Stimulated activated CD4-positive, alpha-beta T cell treated with anti-CD3 and anti-CD28 coated beads, TNF-alpha, amount 100 ng/mL, for 4 hours (primary cell): ENCODE data around the gene PIRT.

Experiments used
- DNase-seq, 3 experiments: peaks; one replicate each; pipeline ENCODE4 v3.0.0-alpha.2; 2020; ENCODE audit warnings: low read depth in 3 of 3

PIRT gene

DNA sequence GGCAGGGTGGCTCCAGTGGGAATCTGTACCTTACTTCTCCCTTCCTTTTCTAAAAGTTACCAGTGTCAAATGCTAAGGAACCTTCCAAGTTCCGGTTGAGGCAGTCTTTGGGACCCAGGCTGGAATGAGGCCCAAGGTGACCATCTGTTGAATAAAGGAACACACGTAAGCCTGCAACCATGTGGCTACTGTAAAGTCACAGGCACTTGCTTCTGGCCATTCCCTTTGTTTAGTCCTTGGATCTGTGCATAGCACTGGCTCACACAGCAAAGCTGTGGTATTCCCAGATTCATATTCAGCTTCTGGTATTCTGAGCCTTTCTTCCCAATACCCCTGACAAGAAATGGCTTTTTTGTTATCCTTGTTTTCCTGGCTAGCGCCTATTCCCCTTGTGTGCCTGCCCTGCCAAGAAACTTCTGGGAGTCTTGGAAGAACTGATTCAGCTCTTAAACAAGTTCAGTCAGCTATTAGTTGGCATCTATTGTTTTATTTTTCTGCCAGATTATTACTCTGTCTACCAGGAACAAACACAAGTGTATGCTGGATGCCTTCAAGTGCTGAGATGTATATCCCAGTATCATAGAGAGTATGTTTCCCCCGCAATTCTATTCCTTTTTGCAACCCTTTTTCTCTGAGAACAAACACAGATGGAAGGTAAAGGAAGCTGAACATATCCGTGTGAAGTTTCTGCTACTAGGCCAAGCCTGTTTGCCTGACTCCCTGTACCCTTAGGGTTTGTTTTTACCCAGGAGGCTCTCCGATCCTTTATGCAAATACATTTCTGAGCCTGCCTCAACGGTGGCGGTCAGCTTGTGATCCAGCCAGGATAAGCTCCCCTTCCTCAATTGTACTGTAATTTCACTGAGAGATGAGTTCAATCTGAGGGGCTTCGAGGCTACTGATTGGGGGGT is 47.1 kb downstream of the PIRT start:
- no peak for DNase-seq

DNA sequence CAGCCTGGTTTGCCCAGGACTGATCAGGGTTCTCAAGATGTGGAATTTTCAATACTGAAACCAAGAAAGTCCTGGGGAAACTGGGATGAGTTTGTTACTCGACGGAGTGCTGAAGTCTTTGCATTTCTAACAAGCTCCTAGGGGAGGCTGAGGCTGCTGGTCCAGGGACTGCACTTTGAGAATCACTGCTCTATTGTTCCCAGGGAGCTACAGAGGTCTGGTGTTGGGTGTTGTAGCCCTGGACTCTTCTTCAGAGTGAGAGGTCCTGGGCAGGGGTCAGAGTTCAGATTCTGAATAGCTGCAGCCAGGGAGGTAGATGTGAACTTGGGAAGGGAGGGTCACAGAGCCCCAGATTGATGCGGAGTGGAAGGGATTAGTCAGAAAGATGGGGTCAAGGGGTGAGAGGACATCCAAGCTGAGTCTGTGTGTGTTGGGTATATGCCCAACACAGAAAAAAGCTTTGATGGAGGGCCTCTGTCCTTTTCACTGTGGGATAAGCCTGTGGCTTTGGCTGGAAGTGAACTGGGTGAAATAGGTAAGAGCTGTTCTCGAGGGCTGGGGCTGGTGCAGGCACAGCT is 48.1 kb downstream of the PIRT start:
- no peak for DNase-seq

DNA sequence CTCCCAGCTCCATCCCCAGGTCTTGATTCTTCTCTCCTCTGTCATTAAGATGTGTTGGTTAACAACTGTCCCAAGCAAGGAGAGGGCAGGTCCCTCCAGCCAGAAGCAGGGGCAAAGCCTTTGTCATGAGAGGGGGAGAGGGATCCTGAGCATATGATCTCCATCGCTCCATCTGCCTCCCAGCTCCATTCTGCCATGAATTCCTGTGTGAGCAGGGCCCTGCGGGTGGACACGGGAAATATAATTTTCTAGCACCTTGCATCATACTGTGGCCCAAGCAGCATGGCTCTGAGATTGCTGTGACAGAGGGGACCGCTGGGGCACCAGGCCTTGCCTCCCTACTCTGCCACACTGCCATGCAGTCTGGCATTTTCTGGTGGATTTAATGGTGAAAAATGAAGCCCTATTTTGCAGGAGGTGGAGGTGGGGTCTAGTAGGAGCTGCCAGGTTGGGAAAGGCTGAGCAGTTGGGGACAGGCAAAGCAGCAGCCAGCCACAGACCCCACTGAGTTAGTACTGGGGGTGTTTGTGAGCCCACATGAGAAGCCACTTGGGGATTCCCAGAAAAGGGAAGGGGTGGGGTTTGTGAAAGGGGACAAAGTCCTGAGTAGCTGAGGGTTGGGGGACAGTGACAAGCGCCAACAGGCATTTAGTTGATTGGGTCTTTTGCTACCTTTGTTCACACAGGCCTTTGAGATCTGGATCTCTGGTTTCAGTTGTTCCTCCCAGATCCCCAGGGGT is 50.4 kb downstream of the PIRT start:
- DNase-seq = no peak

DNA sequence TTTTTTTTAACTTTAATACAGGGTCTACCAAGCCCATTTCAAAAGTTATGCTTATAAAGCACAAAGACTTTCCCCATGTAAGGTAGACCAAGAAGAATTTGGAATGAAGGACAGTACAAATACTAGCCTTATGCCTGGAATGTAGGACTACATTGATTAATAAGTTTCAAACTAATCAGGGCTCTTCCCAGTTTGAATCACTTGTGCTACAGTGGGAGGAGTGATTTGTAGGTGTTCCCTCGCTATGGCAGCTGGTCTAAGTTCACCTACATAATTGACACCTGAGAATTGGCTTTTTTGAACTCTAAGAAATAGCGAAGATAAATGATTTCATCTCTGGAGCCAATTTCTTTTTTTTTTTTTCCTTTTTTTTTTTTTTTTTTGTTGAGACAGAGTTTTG is 52.6 kb downstream of the PIRT start:
- no peak for DNase-seq

DNA sequence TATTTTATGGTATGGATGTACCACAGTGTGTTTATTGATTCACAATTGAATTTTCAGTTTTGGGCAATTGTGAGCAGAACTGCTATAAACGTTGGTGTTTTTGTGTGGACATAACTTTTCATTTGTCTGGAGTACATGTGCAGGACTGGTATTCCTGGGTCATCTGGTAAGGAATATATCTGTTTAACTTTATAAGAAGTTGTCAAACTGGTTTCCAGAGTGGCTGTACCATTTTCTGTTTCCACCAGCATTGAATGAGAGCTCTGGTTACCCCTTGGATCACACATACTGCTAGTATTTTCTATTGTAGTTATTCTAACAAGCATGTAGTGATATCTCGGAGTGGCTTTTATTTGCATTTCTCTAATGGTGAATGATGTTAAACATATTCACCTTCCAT is 58.3 kb downstream of the PIRT start:
- DNase-seq = no peak

DNA sequence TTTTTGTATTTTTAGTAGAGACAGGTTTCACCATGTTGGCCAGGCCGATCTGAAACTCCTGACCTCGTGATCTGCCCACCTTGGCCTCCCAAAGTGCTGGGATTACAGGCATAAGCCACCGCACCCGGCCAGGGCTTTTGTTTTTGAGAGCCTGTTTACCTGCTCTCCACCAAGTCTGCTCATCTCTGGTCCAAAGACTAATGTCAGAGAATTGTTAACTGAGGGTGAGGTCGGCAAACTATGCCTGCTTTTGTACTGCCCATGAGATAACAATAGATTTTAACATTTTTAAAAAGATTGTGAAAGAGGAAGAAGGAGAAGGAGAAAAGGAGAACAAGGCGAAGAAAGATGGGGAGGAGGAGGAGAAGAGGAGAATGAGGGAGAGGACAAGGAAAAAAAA is 60.0 kb downstream of the PIRT start:
- DNase-seq = no peak

DNA sequence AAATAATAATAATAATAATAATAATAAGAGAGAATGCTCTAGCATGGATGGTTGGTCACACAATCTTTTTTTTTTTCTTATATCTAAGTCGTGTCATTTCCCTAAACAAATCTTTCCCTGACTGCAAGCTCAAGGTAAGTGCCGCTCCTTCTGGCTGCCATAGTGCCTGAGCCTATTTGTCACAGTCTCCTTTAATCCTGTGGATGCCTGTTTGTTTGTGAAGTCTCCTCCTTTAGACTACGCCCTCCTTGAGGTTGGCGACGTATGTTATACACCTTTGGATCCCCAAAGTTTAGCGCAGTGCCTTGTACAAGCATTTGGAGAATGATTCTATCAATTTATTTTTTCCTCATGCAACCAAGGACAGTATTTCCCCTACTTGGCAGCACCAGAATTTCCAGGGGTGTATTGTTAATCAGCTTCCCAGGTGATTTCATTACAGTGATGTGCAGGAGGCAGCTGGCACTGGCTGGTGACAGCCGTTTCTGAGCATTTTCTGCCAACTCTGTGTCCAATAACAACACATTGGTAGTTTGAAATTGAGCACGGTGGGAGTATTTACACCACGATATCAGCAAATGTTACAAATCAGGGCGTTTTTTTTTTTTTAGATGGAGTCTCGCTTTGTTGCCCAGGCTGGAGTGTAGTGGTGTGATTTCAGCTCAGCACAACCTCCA is 60.6 kb downstream of the PIRT start:
- DNase-seq = no peak

DNA sequence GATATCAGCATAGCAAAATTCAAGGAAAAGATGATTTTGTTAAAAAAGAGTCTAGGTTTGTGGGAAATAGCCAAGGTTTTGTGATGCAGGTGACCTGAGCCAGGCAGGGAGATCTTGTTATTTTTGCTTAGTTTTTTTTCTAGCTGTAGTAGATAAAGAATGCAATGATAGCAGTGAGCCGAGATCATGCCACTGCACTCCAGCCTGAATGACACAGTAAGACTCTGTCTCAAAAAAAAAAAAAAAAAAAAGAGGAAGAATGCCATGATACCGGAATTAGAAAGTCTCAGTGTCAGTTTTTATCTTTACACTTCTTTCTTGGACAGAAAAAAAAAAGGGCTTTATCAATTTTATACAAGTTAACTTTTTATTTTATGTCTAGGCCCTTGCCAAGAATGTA is 61.5 kb downstream of the PIRT start:
- DNase-seq = no peak

DNA sequence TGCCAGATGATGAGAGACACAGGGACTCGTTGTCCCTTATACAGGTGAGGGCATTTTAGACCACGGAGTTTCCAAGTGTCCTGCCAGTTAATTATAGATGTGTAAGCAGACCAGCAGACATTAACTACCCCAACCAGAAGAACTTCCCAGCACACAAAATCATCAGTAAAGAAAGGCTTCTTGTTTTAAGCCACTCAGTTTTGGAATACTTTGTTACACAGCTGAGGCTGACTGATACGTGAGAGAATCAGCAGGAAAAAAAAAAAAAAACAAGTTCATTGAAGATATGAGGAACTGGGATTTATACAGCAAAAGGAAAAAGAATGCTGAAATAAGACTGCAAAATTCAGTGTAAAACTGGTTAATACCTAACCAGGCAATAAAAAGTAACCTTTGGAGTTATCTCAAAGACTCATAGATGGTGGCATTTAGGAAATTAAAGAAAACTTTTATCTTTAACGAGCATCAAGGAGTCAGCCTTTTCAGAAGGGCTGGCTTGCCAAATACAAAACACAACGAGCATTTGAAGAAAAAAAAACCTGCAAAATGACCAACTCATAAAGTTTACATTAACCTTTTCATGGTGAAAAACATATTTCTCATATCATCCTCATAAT is 62.0 kb downstream of the PIRT start:
- no peak for DNase-seq

DNA sequence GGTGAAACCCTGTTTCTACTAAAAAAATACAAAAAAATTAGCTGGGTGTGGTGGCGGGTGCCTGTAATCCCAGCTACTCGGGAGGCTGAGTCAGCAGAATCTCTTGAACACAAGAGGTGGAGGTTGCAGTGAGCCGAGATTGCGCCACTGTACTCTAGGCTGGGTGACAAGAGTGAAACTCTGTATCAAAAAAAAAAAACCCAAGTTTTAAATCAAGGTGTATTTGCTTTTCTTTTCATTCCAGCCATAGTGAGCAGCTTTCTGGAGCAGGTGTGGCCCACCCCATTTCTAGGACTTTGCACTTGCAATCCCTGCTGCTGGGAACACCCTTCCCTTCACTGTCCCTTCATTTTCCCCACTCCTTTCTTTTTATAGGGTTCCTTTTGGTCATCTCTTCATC is 62.8 kb downstream of the PIRT start:
- no peak for DNase-seq

DNA sequence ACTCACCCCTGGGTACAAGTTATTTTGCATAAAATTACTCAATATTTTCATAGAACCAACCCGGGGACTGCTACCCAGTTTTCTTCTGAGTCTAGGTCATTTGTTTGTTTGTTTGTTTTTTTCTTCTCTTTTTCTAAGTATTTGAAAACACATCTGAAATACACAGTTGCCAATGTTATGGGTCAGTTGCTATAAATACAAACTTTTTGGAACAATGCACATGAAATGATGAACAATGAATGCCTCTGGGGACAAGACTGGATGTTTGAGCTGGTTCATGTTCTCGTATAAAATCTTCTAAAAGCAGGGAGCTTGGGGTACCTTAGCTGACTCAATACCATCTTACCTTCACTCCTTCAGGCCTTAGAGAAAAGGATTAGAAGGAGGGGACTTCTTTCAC is 64.5 kb downstream of the PIRT start:
- no peak for DNase-seq
